HepG2 (cell line): ENCODE results near the gene DNMT3L. TPM values are rescaled to one million over a fixed set of nuclear protein-coding genes. Genes with fewer than 3 reads are reported as not detected.

Source experiments
- ATAC-seq: fragments of 200-7000 bp; cut with Tn5 transposase; 3 replicates; pipeline ENCODE4 v1.9.1; 2020; ENCODE audit warnings: mild to moderate bottlenecking, moderate library complexity
- BruUV-seq: library from RNA; stranded (reverse); fragments of 400-500 nt; replicated peaks from 2 replicates; lab custom pipeline; 2021; lab: Mats Ljungman, UMichigan
- CTCF ChIA-PET: fragments of 300-600 bp; formaldehyde crosslinking; extraction: SDS; loops from one replicate; lab custom pipeline; 2021; ENCODE audit warnings: low total read pairs, inconsistent platforms, low intra/inter-chr PET ratio; lab: Yijun Ruan, JAX
- POLR2A ChIA-PET: fragments of 350-600 bp; sonication (Branson Sonifier 250); formaldehyde crosslinking; loops from one replicate; lab custom pipeline; 2020; ENCODE audit warnings: antibody characterized with exemption, inconsistent platforms; lab: Yijun Ruan, JAX
- DNase-seq: peaks from one replicate; pipeline ENCODE4 v3.0.0-alpha.2; 2015; ENCODE audit warnings: low spot score
- FAIRE-seq: peaks from 3 replicates; lab custom pipeline; 2011; peaks lifted over from hg19 to GRCh38; lab: Jason Lieb, UNC
- H2AFZ ChIP-seq: one replicate; pipeline ENCODE4 v1.6.1; 2011; ENCODE audit warnings: low read length, inconsistent platforms
- H3K27ac ChIP-seq: fragments of 300-600 bp; 3 replicates; pipeline ENCODE4 v1.8.0; 2011; ENCODE audit warnings: mixed run types, mild to moderate bottlenecking, mixed read lengths, low read length, inconsistent platforms; ENCODE audit not compliant: insufficient read depth; ENCODE audit errors: extremely low read length
- H3K27me3 ChIP-seq, 2 experiments: fragments of 200-600 bp in 1 of 2; 2 replicates in 1 of 2; 3 replicates in 1 of 2; pipeline versions ENCODE4 v1.6.0 to v1.8.0; 2011; ENCODE audit warnings: low read length in 2 of 2, mild to moderate bottlenecking in 2 of 2, moderate library complexity in 2 of 2, inconsistent platforms in 1 of 2; ENCODE audit not compliant: insufficient read depth in 2 of 2, control insufficient read depth in 1 of 2
- H3K36me3 ChIP-seq, 2 experiments: fragments of 200-600 bp in 1 of 2; replicated peaks in 1 of 2; 2 replicates in 1 of 2; 3 replicates in 1 of 2; pipeline versions ENCODE4 v1.5.1 to v1.8.0; 2011; ENCODE audit warnings: low read length in 2 of 2, inconsistent platforms in 1 of 2; ENCODE audit not compliant: insufficient read depth in 2 of 2, control insufficient read depth in 1 of 2
- H3K4me1 ChIP-seq: 2 replicates; pipeline ENCODE4 v1.5.1; 2012; ENCODE audit warnings: low read length, inconsistent platforms; ENCODE audit not compliant: insufficient read depth
- H3K4me2 ChIP-seq: 2 replicates; pipeline ENCODE4 v1.6.0; 2011; ENCODE audit warnings: low read depth, low read length, inconsistent platforms
- H3K4me3 ChIP-seq, 3 experiments: fragments of 200-600 bp in 1 of 3; sonication (generic), shearing (Covaris generic) in 1 of 3; replicated peaks in 1 of 3; 2 replicates each; pipeline ENCODE4 v1.5.1; 2011 to 2016; ENCODE audit warnings: low read length in 3 of 3, inconsistent platforms in 2 of 3, low read depth in 2 of 3, mild to moderate bottlenecking in 2 of 3, control low read depth in 1 of 3, mixed read lengths in 1 of 3; ENCODE audit not compliant: insufficient read depth in 1 of 3
- H3K79me2 ChIP-seq: one replicate; pipeline ENCODE4 v1.6.1; 2011; ENCODE audit warnings: low read length, inconsistent platforms; ENCODE audit not compliant: insufficient read depth
- H3K9ac ChIP-seq: 2 replicates; pipeline ENCODE4 v1.6.0; 2011; ENCODE audit warnings: mild to moderate bottlenecking, low read depth, low read length, inconsistent platforms; ENCODE audit not compliant: insufficient read depth
- H3K9me3 ChIP-seq: 2 replicates; pipeline ENCODE4 v1.5.1; 2012; ENCODE audit warnings: mild to moderate bottlenecking, low read length
- H4K20me1 ChIP-seq: 2 replicates; pipeline ENCODE4 v1.6.0; 2011; ENCODE audit warnings: inconsistent platforms, mild to moderate bottlenecking, low read length, moderate library complexity; ENCODE audit not compliant: insufficient read depth
- ATAD3A ChIP-seq: sonication (generic); formaldehyde crosslinking; IDR thresholded peaks from 2 replicates; pipeline ENCODE4 v1.4.0; 2020; ENCODE audit warnings: missing genetic modification reagents
- IRF2 ChIP-seq: IDR thresholded peaks from 2 replicates; pipeline ENCODE4 v1.6.1; 2018; ENCODE audit warnings: missing genetic modification reagents, missing compliant biosample characterization
- ZNF333 ChIP-seq: sonication (generic); formaldehyde crosslinking; IDR thresholded peaks from 2 replicates; pipeline ENCODE4 v1.4.0; 2020; ENCODE audit warnings: mild to moderate bottlenecking, missing genetic modification reagents, borderline replicate concordance
- WGBS: methylation state at CpG from one replicate; pipeline ENCODE4 v1.1.6; 2017; ENCODE audit warnings: low lambda C conversion rate; 5-methylcytosine and 5-hydroxymethylcytosine counted together
- in situ Hi-C: cut with HindIII; loops from 2 replicates; pipeline ENCODE4 v1.10.0; 2017; ENCODE audit warnings: low pct_unique_long_range_greater_than_20kb; ENCODE audit not compliant: extremely low pct_ligation_motif_present
- intact Hi-C: fragments of 100-400 bp; cut with micrococcal nuclease; formaldehyde crosslinking; loops from one replicate; pipeline ENCODE4 v1.10.0; 2022; ENCODE audit not compliant: unreplicated experiment
- polyA plus RNA-seq, 8 experiments: library from polyadenylated mRNA; depleted of rRNA in 3 of 8; stranded (reverse) in 7 of 8; unstranded in 1 of 8; fragments of >200 nt; fragmentation: Illumina TruSeq in 4 of 8; extraction: Trizol in 4 of 8; gene quantifications; 2 replicates each; pipeline versions ENCODE4 v1.2.1 to v1.2.3, GENCODE V29; 2011 to 2016; ENCODE audit warnings: low read depth in 4 of 8, missing spikeins in 1 of 8, mixed read lengths in 1 of 8; ENCODE audit not compliant: insufficient read depth in 1 of 8
- total RNA-seq, 5 experiments: library from RNA; depleted of rRNA; stranded (reverse); fragments of >200 nt; fragmentation: Illumina TruSeq; extraction: Trizol; gene quantifications; 2 replicates each; pipeline ENCODE4 v1.2.3, GENCODE V29; 2016; ENCODE audit warnings: low read depth in 1 of 5
- TF ChIP-seq, protein P1 (sequence below): sonication (generic); formaldehyde crosslinking; IDR thresholded peaks from 2 replicates; pipeline ENCODE4 v1.8.1; 2023; ENCODE audit warnings: missing genetic modification reagents, inconsistent platforms, borderline replicate concordance

Gene DNMT3L
- total and polyA plus RNA-seq, 2 of the 13 experiments (the other 11 are each of a cell fraction or from before 2014, with no cell fraction given) = 0.75 to 1.7 TPM

DNA sequence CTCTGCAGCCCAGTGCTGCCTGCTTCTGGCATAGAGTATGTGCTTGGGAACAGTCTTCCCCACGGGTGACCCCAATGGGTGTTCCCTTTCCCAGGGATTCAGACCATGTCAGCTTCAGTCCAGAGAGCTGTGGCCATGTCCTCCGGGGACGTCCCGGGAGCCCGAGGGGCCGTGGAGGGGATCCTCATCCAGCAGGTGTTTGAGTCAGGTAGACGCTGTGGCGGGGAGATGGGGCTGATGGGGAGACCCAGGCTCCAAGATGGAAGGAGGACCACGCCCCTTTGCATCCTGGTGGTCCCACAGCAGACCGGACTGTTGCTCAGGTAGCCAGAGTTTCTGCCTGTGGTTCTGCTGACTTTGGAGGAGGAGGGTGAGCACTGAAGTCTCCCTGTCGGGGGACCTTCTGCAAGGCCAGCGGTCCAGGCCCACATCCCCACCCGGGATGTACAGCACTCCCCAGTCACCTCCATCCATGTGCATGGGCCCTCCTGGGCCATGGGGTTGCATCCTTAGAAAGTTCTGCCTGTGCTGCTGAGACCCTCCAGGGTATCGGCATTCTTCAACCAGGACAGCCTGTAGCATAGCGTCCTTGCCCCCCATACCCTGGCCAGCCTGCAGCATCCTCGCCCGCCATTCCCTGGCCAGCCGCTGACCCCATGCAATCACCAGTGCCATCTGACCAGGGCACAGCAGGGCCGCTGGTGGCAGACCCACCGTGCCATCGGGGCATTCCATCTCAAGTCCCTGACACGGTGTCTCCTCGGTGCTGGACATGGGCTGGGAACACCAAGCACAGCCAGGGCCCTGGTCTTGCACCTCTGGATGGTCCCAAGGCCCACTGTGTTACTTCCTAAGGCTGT, 26.8 kb upstream of the DNMT3L start:
- no peaks in the 10 kb centered on the region for H3K4me1 ChIP-seq
- no peak overlapping the region for H3K27ac ChIP-seq
- no peak overlapping the region for H2AFZ ChIP-seq
- ATAC-seq (no peak), FAIRE-seq (no peak), DNase-seq (no peak)
- H3K9ac ChIP-seq = no peak overlapping the region
- ChIA-PET POLR2A (no interaction called here), CTCF (no interaction called here)
- BruUV-seq = no TSS peak
- no peaks in the 10 kb centered on the region for H4K20me1 ChIP-seq
- WGBS = 26% methylated on average over 9 of the region's 23 CpGs
- no peaks in the 10 kb centered on the region for H3K9me3 ChIP-seq
- intact Hi-C loops (no loop called here), in situ Hi-C loops (no loop called here)
- peaks cover 6 to 57% of the 10 kb centered on the region in 2 experiments for H3K27me3 ChIP-seq
- no peak overlapping the region for H3K4me2 ChIP-seq
- H3K4me3 ChIP-seq = no peak overlapping the region
- no peaks in the 10 kb centered on the region for H3K79me2 ChIP-seq
- no peaks in the 10 kb centered on the region for H3K36me3 ChIP-seq
- TF ChIP-seq IRF2 (CRISPR knock-in tag) (no peak), ATAD3A (no peak), ZNF333 (CRISPR knock-in tag) (no peak)
- TF ChIP-seq, protein P1, sequence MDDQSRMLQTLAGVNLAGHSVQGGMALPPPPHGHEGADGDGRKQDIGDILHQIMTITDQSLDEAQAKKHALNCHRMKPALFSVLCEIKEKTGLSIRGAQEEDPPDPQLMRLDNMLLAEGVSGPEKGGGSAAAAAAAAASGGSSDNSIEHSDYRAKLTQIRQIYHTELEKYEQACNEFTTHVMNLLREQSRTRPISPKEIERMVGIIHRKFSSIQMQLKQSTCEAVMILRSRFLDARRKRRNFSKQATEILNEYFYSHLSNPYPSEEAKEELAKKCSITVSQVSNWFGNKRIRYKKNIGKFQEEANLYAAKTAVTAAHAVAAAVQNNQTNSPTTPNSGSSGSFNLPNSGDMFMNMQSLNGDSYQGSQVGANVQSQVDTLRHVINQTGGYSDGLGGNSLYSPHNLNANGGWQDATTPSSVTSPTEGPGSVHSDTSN (CRISPR knock-in tag) = no peak
